Hematopoietic multipotent progenitor cell treated with erythropoietin and hydrocortisone succinate and interleukin-3 and kit ligand, for 6 days (in vitro differentiated cells): ENCODE measurements around the gene OCRL.
"Not testable (repeated sequence)": the region's sequence is repeated elsewhere in the genome, so short reads cannot be mapped to it uniquely, and the experiment has no call there.

Experiments
- DNase-seq: peaks from one replicate; pipeline ENCODE4 v3.0.0-alpha.2; 2015

Gene OCRL

DNA sequence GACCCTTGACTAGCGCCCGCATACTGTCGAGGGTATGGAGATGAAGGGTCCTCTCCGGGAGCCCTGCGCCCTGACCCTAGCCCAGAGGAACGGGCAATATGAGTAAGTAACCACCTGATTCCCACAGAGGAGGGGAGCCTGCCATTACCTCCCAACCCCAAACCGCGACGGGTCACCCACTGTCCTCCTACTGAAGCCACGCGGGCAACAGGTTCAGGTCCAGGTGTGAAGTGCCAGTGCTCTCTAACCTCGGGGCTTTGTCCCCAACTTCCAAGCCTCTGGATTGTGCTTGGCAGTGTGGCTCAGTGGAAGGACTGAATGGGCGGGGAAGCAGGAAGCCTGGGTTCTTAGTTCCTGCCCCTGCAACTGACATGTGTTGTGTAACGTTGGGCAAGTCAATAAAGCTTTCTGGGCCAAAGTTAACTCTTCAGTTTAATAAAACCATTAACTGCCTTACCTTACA, 694 bp downstream of the OCRL start:
- DNase-seq: peak; percentile 30

DNA sequence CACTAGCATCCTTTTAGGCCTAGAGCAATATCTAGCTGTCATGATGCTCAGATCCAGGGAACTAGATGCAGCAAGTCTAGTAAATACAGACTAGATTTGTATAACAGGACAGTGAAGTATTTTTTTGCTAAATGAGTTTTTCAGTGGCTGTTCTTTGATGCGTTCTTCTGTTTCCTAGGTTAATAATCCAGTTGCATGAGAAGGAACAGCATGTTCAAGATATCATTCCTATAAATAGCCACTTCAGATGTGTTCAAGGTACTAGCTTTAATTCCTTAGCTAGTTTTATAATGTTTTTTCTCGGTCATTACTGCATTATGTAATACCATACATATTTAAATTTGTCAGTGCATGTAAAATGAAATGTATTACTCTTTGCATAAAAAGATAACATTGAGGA, 4.7 kb downstream of the OCRL start:
- no peak for DNase-seq

DNA sequence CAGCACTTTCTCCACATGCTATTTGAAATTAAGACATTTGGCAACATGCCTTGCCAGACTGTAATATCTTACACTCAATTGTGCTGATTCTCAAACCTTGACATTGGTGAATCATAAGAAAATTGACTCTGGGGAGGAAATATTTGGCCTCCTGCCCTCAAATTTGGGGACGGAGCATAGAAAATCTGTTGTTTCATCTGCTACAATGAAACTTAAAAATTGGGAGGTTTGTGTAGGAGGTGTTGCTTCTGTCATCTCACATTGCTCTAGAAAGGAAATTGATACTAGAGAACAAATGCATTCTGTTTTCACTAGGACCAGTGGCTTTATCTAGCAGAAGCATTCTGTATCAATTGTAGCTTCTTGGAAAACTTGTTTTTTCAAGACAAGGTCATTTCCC, 5.3 kb downstream of the OCRL start:
- DNase-seq: no peak

DNA sequence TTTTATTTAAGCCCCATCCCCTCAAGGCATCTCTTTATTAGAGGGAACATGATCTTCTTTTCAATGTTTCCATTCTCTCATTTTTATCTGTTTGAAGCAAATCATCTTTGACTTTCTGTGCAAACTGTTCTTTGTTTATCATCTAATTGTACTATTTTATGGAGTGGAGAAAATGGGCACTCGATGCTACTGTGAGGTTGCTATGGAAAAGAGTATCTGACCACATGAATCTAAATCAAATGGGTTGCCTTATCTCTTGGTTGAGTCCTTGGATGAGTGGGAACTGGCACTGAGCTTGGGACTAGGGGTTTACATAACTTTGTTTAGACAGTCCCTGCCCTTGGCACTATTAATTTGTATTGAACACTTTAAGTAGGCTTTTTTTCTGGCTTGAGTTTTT, 9.1 kb downstream of the OCRL start:
- DNase-seq: no peak

DNA sequence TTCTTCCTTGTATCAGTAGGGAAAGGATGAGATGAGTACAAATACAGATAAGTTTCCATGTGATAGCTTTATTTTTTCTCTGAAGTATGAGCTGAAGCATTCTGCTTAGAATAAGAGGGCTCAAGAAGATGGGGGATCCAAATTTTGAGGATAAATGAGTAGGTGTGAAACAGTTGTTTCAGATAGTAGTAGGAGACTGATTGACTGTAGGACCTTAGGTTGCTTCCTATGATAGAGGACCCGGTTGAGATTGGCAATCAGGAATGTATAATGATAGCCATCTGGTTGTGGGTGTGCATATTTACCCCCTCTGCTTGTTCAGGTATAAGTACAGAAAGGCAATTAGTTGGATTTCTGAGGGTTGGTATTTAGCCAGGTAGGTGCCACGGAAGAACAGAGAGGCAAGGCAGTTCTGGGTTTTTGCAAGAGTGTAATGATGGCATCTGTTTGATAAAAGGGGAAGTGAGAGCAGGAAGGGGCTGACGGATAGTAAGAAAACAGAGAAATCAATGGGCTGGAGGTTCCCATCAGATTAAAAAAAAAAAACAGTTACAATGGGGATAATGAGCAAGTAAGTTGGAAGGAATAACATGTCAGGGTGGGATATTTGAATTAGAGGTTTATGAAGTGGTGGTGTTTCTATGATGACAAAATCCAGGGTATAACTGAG, 13.7 kb downstream of the OCRL start:
- DNase-seq: peak; percentile 28

GRCh38 chrX:129554816-129555215, 14.8 kb downstream of the OCRL start:
- not testable (repeated sequence) for DNase-seq

DNA sequence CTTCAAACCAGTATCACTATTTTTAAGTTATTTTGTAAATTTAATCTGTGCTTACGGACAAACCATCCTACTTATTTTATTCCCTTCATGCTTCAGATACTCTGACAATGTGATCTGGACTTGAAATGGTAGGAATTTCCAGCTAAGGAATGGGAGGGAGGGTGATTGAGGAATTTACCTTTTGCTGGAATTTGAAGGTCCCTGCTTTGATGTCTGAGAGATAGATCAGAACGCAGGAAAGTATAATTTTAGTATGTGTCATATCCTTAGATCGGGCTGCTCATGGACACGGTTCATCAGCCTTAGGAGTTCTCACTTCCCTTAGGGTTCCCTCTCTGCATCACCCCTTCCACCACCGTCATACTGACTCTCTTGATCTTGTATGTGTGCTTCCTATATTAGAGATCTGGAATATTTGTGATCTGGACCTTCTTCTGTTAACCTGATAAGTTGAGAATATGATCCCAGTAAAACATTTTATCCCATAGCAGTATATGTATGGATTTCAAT, 16.8 kb downstream of the OCRL start:
- no peak for DNase-seq

DNA sequence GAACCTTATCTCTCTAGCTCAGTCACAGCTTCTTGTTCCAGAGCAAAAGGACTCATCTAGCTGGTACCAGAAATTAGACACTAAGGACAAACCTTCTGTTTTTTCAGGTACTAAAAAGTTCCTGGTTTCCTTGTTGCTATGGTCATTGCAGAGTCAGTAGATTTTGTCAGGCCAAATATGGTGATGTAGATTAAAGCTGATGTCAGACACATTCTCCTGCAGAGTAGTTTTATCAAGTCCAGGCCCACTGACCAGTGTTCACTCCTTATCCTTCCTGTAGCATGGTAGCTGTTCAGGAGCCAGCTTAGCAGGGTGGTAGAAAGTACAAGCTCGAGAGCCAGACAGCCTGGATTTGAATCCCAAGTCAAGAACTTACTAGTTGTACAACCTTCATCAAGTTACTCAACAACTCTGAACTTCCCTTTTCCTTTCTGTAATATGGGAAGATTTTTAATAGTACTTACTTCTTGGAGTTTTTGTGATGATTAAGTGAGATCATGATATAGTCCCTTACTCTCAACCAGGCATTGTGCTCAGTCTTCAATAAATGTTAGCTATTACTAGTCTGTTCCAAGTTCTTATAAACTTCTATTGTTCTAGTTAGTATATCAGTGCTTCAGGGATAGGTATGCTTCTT, 17.9 kb downstream of the OCRL start:
- DNase-seq: peak; percentile 2

GRCh38 chrX:129559783-129560182, 19.7 kb downstream of the OCRL start:
- DNase-seq: no peak

- DNase-seq: no peak
Measured at GRCh38 chrX:129561453-129561852, 21.4 kb downstream of the OCRL start.

GRCh38 chrX:129564345-129564744, 24.3 kb downstream of the OCRL start:
- not testable (repeated sequence) for DNase-seq

GRCh38 chrX:129565046-129565650, 25.1 kb downstream of the OCRL start:
- no peak for DNase-seq

DNA sequence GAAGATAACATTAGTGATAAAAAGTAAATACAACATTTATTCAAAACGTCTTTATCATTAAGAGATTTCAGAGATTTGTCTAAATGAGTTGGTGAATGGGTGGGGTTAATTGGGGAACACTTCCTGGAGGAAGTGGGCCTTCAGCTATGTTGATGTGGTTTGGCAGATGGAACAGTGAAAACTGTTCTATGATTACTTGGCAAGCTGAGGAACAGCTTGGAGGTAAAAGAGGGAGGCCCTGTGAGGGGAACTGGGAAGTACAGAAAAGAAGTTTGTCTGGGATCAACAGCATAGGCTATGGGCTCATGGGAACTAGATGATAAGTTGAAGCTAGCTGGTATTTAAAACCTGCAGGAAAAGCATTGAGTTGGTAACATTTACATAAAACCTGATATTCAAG, 26.0 kb downstream of the OCRL start:
- DNase-seq: no peak

- DNase-seq: no peak
Measured at GRCh38 chrX:129568349-129568748, 28.3 kb downstream of the OCRL start.

DNA sequence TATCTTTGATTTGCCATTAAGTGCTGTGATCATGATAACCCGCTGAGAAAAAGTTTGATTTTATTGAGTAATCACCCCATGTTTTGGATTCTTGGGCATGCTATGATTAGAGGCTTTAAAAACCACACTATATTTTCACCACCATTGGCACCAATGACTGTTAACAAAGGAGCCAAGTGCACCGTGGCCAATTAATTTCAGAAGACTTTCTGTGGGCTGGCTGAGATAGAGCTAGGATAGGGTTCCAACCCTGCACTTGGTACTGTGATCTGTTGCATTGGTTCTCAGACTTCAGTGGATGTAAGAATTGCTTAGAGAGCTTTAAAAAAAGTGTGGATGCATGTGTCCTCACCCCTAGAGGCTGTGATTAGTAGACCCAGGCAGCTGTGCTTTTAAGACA, 32.4 kb downstream of the OCRL start:
- no peak for DNase-seq

DNA sequence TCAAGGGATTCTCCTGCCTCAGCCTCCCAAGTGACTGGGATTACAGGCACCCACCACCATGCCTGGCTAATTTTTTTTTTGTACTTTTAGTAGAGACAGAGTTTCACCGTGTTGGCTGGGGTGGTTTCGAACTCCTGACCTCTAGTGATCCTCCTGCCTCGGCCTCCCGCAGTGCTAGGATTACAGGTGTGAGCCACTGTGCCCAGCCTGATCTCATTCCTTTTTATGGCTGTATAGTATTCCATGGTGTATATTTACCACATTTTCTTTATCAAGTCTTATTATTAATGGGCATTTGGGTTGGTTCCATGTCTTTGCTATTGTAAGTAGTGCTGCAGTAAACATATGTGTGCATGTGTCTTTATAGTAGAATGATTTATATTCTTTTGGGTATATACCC, 33.6 kb downstream of the OCRL start:
- DNase-seq: not testable (repeated sequence)

- peak; percentile 45 for DNase-seq
Measured at GRCh38 chrX:129574214-129574613, 34.2 kb downstream of the OCRL start.

GRCh38 chrX:129576539-129576938, 36.5 kb downstream of the OCRL start:
- DNase-seq: no peak

DNA sequence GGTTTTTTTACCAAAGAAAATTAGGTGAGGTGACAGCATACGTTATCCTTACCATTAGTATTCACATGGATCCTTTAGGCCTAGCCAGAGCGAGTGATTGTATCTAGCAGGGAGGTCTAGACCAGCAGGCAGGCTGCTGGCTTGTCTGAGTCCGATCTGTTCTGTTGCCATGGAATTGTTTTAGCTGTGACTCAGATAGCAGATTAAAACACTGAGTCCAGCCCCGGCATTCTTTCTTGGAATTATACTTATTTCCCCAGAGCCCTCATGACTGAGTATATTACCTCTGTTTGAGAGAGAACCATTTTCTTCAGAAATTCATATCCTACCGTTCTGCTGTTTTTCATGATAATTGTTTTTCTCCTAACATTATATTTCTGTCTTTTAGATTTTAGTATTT, 37.4 kb downstream of the OCRL start:
- DNase-seq: peak; percentile 5

- no peak for DNase-seq
Measured at GRCh38 chrX:129577877-129578276, 37.8 kb downstream of the OCRL start.

DNA sequence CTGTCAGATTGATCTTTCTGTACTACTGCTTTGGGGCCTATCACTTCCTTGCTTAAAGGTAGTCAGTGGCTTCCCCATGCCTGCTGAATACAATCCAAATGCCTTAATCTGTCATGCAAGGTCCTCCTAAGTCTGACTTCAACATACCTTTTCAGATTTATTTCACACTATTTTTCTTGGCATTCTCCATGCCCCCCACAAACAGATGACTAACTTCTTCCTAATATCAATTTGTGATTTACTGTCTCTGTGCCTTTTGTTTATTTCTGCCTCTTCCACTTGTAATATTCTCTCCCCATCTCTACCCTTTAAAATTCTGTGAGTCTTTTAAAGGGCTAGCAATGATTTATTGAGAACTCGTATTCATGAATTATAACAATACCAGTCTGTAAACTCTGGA, 41.8 kb downstream of the OCRL start:
- no peak for DNase-seq

- DNase-seq: no peak
Measured at GRCh38 chrX:129585167-129585566, 45.1 kb downstream of the OCRL start.

- no peak for DNase-seq
Measured at GRCh38 chrX:129585691-129586090, 45.6 kb downstream of the OCRL start.

DNA sequence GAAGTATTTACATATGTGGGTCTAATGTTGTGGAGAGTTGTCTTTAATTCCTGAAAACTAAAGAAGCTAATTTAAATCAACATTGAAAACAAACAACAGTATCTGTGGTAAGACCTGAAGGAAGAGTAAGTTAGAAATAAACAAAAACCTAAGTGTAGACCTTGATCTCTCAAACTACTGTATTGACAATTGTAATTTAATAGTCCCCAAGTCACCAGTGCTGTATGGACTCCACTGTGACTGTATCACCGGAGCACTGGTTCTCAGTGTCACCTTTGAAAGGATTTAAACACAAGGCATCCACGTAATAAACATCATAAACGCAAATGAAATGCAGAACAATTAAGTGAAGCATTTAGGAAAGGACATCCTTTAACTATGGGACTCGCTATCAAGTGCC, 46.4 kb downstream of the OCRL start:
- no peak for DNase-seq
